GM12892 (cell line): ENCODE results near the gene ZNF621.

ENCODE experiments used
- POLR2A ChIP-seq: IDR thresholded peaks from 2 replicates; pipeline ENCODE4 v1.6.1; 2011; ENCODE audit warnings: low read depth, low read length, control low read depth
- POLR2AphosphoS5 ChIP-seq: IDR thresholded peaks from 2 replicates; pipeline ENCODE4 v1.6.1; 2011; ENCODE audit warnings: low read depth, low read length, control low read depth
- TAF1 ChIP-seq: IDR thresholded peaks from 2 replicates; pipeline ENCODE4 v1.6.1; 2011; ENCODE audit warnings: low read depth, mild to moderate bottlenecking, control low read depth, low read length, borderline replicate concordance

- TF ChIP-seq POLR2A: no peak
- TF ChIP-seq POLR2AphosphoS5: no peak
- no peak for TF ChIP-seq TAF1
Observed at GRCh38 chr3:40487172-40487571, 37.6 kb upstream of the ZNF621 start.
